Mucosa of descending colon (tissue), 3 donors: ENCODE measurements around the gene ELMO1. TPM values are rescaled to one million over a fixed set of nuclear protein-coding genes. Genes with fewer than 3 reads are reported as not detected.
A peak's percentile ranks its signal among the peaks of the same experiment; 100 is the strongest.

Experiments used
- ATAC-seq: fragments of 200-7000 bp; cut with Tn5 transposase; one replicate; pipeline ENCODE4 v1.9.1; 2020; ENCODE audit warnings: mild to moderate bottlenecking, moderate library complexity
- DNase-seq, 3 donors: peaks; one replicate each; pipeline ENCODE4 v3.0.0-alpha.2; 2020
- H3K36me3 ChIP-seq: fragments of 200-600 bp; one replicate; pipeline ENCODE4 v1.8.0; 2021; ENCODE audit warnings: low read depth, mild to moderate bottlenecking
- H3K4me1 ChIP-seq: fragments of 200-600 bp; one replicate; pipeline ENCODE4 v1.8.0; 2021; ENCODE audit warnings: low read depth, mild to moderate bottlenecking
- H3K4me3 ChIP-seq: fragments of 200-600 bp; one replicate; pipeline ENCODE4 v1.8.0; 2021; ENCODE audit warnings: mild to moderate bottlenecking
- H3K9me3 ChIP-seq: fragments of 200-600 bp; one replicate; pipeline ENCODE4 v1.8.0; 2021; ENCODE audit warnings: mild to moderate bottlenecking
- CTCF ChIP-seq: fragments of 200-600 bp; IDR thresholded peaks from one replicate; pipeline ENCODE4 v1.8.0; 2022; ENCODE audit warnings: antibody characterized with exemption, mild to moderate bottlenecking
- intact Hi-C, 2 donors: fragments of 100-400 bp; cut with DNase I in 1 of 2; cut with micrococcal nuclease in 1 of 2; formaldehyde crosslinking; loops; one replicate each; pipeline versions ENCODE4 v1.11.0 to v1.11.1; 2022; cut with DNase I, micrococcal nuclease
- total RNA-seq, 3 donors: library from RNA; stranded (reverse); fragmentation: NEBNext Ultra II Directional in 2 of 3; extraction: Animal tissue kit (Norgen Biotek cat#: 25700) in 2 of 3; gene quantifications; one replicate each; pipeline versions ENCODE4 v1.2.1 to v1.2.4, GENCODE V29; 2021 to 2023
- donor health status: DM: no; HTN: no; CAD: no; lungs with moderate emphysema.
- donor health status: DM: no; HTN: no; CAD: no.
- donor health status: DM: no; HTN: yes; CAD: no.

ELMO1 gene
- total RNA-seq, 3 donors from 2014 or later, result 9.7 to 27.2 (median 18.2) TPM

DNA sequence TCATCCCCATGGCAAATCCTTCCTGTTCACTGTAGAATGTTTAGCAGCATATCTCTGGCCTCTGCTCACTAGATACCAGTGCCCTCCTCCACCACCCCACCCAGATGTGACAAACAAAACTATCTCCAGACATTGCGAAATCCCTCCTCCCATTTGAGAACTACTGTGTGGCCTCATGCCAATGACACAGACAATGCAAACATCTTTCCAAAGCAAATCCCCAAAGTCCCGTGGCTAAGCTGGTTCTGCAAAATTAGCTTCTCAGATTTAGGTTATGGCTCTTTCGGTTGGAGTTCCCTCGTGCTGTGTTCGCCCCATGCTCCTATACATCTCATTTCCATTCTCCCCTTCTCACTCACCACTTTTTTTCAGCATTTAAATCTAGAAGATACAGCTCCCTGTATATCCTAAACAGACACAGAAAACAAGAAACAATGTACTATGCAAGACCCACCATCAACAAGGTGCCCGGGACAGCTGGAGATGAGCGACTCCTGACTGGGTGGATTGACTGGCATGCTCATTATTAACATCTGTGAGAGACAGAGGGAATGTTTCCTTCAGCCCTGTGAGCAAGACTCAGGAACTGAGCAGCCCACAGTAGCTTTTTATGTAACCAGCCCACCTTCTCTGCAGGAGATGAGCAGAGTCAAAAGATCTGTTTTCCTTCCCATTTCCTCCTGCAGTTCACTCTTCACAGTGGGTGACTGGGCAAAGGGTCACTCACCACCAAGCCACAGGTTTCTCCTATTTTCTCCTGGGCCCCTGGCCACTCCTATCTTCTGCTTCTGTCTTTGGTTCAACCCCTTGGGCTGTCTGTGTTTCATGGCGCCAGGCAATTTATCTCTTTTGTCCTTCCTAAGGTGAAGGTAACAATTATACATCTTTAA, 498.7 kb downstream of the ELMO1 start:
- no peak for TF ChIP-seq CTCF
- intact Hi-C loops, result no loop called here
- Histone ChIP-seq H3K4me1 (peaks cover 7% of the 10 kb centered on the region), H3K36me3 (no peaks in the 10 kb centered on the region), H3K9me3 (no peaks in the 10 kb centered on the region), H3K4me3 (no peak overlapping the region)
- ATAC-seq (peak; percentile 24), DNase-seq (peak in 1 of 3 donors; percentile 51)

DNA sequence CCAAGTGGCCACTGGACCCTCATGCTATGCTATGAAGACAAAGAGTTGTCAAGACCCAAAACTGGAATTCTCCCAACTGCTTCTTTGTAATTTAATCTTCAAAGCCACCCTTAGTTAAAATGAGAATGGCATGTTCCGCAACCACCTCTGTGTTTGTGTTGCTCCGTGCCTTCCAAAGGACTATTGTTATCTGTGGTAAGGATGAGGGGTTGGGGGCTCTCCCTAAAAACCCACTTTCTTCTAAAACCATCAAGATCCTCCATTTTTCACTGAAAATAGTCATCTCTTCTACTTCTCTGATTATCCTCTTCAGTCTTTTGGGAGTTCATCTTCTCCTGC, 502.3 kb downstream of the ELMO1 start:
- Histone ChIP-seq H3K9me3 (no peaks in the 10 kb centered on the region), H3K36me3 (no peaks in the 10 kb centered on the region), H3K4me1 (peaks cover 7% of the 10 kb centered on the region), H3K4me3 (no peak overlapping the region)
- no peak for TF ChIP-seq CTCF
- ATAC-seq, result no peak
- no peak for DNase-seq
- intact Hi-C loops, result no loop called here

GRCh38 chr7:36945612-36946400, 502.9 kb downstream of the ELMO1 start:
- DNase-seq (peak; percentile 50 to 58 (median 54)), ATAC-seq (peak; percentile 87)
- intact Hi-C loops, result no loop called here
- Histone ChIP-seq H3K36me3 (no peaks in the 10 kb centered on the region), H3K4me1 (peaks cover 7% of the 10 kb centered on the region), H3K4me3 (no peak overlapping the region), H3K9me3 (no peaks in the 10 kb centered on the region)
- no peak for TF ChIP-seq CTCF

DNA sequence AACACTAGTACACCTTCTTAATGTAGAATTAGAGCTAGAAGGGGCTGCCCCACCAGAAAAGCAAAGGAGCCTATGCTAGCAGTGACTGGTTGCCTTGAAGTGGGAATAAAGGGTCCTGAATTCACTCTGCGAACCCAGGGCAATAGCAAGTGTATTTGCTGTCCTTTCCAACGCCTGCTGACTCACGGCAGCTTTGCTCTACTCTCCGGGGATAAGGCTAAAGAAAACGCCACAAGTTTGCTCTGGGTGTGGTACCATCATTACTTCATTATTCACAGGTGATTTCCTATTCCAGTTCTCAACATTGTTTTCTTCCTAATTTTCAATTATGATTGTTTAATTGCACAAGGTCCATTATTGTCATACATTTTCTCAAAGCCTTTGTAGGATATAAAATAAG, 503.8 kb downstream of the ELMO1 start:
- peaks cover 7% of the 10 kb centered on the region for H3K4me1 ChIP-seq
- ATAC-seq (peak; percentile 52), DNase-seq (peak in 1 of 3 donors; percentile 14)
- peaks cover under 1% of the 10 kb centered on the region for H3K9me3 ChIP-seq
- H3K4me3 ChIP-seq, result no peak overlapping the region
- no peak for TF ChIP-seq CTCF
- intact Hi-C loops, result no loop called here
- no peaks in the 10 kb centered on the region for H3K36me3 ChIP-seq

DNA sequence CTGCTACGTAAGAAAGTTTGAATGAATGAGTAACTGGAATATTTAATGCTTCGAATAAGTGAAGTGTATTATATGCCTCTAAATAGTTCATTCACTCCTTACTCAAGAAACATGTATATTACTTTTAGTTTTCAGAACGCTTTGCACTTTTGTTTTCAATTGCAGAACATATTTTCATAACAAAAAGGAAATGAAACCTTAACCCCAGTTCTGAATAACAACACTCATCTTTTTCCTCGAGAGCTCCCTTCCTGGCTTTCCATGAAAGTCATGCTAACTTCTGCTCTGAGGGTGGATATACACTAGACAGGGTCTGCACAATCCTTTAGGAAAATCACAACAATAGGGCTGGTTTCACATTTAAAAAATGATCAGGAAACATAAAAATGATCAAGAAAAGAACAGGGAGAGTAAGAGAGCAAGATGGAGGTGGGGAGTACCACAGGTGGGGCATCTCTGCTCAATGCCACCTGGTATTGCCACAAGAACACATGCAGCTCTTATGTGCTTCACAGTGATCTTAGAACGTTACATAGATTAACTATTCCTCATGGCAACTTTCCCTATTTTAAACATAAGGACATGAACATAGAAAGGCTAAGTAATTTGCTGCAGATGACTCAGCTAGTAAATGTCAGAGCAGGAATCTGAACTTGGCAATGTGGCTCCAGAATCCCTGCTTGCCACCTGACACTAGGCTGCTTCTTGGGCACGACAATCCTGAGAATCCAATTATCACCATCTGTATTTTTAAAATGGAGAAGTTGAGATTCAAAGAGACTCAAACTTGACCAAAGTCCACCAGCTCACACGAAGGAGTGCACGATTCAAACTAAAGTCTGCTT, 504.9 kb downstream of the ELMO1 start:
- intact Hi-C loops, result no loop called here
- Histone ChIP-seq H3K4me1 (peaks cover 7% of the 10 kb centered on the region), H3K9me3 (peaks cover 10% of the 10 kb centered on the region), H3K4me3 (no peak overlapping the region), H3K36me3 (no peaks in the 10 kb centered on the region)
- no peak for DNase-seq
- TF ChIP-seq CTCF, result no peak
- ATAC-seq, result no peak
